Kidney tubule cell (primary cell): Measurements from ENCODE around the gene HS3ST5.
"Not testable (repeated sequence)": the region's sequence is repeated elsewhere in the genome, so short reads cannot be mapped to it uniquely, and the experiment has no call there.

Experiments used
- DNase-seq: peaks from one replicate; pipeline ENCODE4 v3.0.0-alpha.2; 2018; ENCODE audit warnings: low spot score

Gene HS3ST5

GRCh38 chr6:114090626-114091025, 252.2 kb downstream of the HS3ST5 start:
- DNase-seq = no peak

GRCh38 chr6:114087496-114087895, 255.3 kb downstream of the HS3ST5 start:
- DNase-seq = peak; percentile 21

GRCh38 chr6:114085211-114085610, 257.6 kb downstream of the HS3ST5 start:
- no peak for DNase-seq

- DNase-seq = peak; percentile 14
Measured at GRCh38 chr6:114084327-114084890, 258.4 kb downstream of the HS3ST5 start.

GRCh38 chr6:114083251-114083650, 259.6 kb downstream of the HS3ST5 start:
- no peak for DNase-seq

- DNase-seq = no peak
Measured at GRCh38 chr6:114081730-114082129, 261.1 kb downstream of the HS3ST5 start.

GRCh38 chr6:114080891-114081510, 261.8 kb downstream of the HS3ST5 start:
- DNase-seq = no peak

- not testable (repeated sequence) for DNase-seq
Measured at GRCh38 chr6:114080410-114080809, 262.4 kb downstream of the HS3ST5 start.

- DNase-seq = no peak
Measured at GRCh38 chr6:114075777-114076176, 267.0 kb downstream of the HS3ST5 start.

GRCh38 chr6:114075300-114075699, 267.5 kb downstream of the HS3ST5 start:
- no peak for DNase-seq

GRCh38 chr6:114068771-114069170, 274.1 kb downstream of the HS3ST5 start:
- no peak for DNase-seq

- no peak for DNase-seq
Measured at GRCh38 chr6:114068116-114068515, 274.7 kb downstream of the HS3ST5 start.

- DNase-seq = no peak
Measured at GRCh38 chr6:114064862-114065261, 278.0 kb downstream of the HS3ST5 start.

- no peak for DNase-seq
Measured at GRCh38 chr6:114063956-114064355, 278.9 kb downstream of the HS3ST5 start.

GRCh38 chr6:114062199-114062598, 280.6 kb downstream of the HS3ST5 start:
- no peak for DNase-seq

- DNase-seq = no peak
Measured at GRCh38 chr6:114061741-114062140, 281.1 kb downstream of the HS3ST5 start.

- DNase-seq = no peak
Measured at GRCh38 chr6:114061116-114061515, 281.7 kb downstream of the HS3ST5 start.

GRCh38 chr6:114058435-114058834, 284.4 kb downstream of the HS3ST5 start:
- no peak for DNase-seq

- DNase-seq = no peak
Measured at GRCh38 chr6:114055763-114056162, 287.1 kb downstream of the HS3ST5 start.

- DNase-seq = no peak
Measured at GRCh38 chr6:114055349-114055748, 287.5 kb downstream of the HS3ST5 start.

- DNase-seq = no peak
Measured at GRCh38 chr6:114053791-114054190, 289.0 kb downstream of the HS3ST5 start.

GRCh38 chr6:114052141-114052540, 290.7 kb downstream of the HS3ST5 start:
- DNase-seq = peak; percentile 56

- no peak for DNase-seq
Measured at GRCh38 chr6:114051031-114051430, 291.8 kb downstream of the HS3ST5 start.

- DNase-seq = peak; percentile 77
Measured at GRCh38 chr6:114049367-114049966, 293.4 kb downstream of the HS3ST5 start.
